Gastroesophageal sphincter (tissue), 4 donors: ENCODE measurements around the gene NHS. TPM values are rescaled to one million over a fixed set of nuclear protein-coding genes. Genes with fewer than 3 reads are reported as not detected.

ENCODE experiments used
- ATAC-seq: fragments of 150-250 bp; one replicate; pipeline ENCODE4 v1.9.1; 2016; ENCODE audit warnings: mild to moderate bottlenecking, moderate library complexity
- H3K27ac ChIP-seq, 4 donors: fragments of 200-600 bp; sonication (generic) in 3 of 4; 1 replicate in 3 of 4; 2 replicates in 1 of 4; pipeline ENCODE4 v1.5.1; 2016 to 2019
- H3K27me3 ChIP-seq: fragments of 200-600 bp; sonication (generic); one replicate; pipeline ENCODE4 v1.5.1; 2019
- H3K36me3 ChIP-seq, 2 donors: fragments of 200-600 bp; sonication (generic); one replicate each; pipeline ENCODE4 v1.5.1; 2019; ENCODE audit warnings: control low read depth in 1 of 2
- H3K4me1 ChIP-seq, 3 donors: fragments of 200-600 bp; sonication (generic); 1 replicate in 2 of 3; 2 replicates in 1 of 3; pipeline ENCODE4 v1.5.1; 2016 to 2019; ENCODE audit warnings: control low read depth in 2 of 3
- H3K4me3 ChIP-seq, 2 donors: fragments of 200-600 bp; sonication (generic); one replicate each; pipeline ENCODE4 v1.5.1; 2019; ENCODE audit warnings: mild to moderate bottlenecking in 1 of 2, moderate library complexity in 1 of 2
- H3K9me3 ChIP-seq, 3 donors: fragments of 200-600 bp; sonication (generic); one replicate each; pipeline ENCODE4 v1.5.1; 2017 to 2019; ENCODE audit warnings: control low read depth in 2 of 3
- CTCF ChIP-seq, 4 experiments: fragments of 200-600 bp in 2 of 4; fragments of 450-650 bp in 2 of 4; sonication (generic) in 1 of 4; IDR thresholded peaks; one replicate each; pipeline ENCODE4 v1.5.1; 2017 to 2019; ENCODE audit warnings: antibody characterized with exemption in 4 of 4, mild to moderate bottlenecking in 2 of 4, moderate library complexity in 2 of 4
- EP300 ChIP-seq: sonication (generic); formaldehyde crosslinking; IDR thresholded peaks from one replicate; pipeline ENCODE4 v1.6.1; 2017; ENCODE audit warnings: antibody characterized with exemption, mild to moderate bottlenecking
- POLR2A ChIP-seq, 2 donors: fragments of 450-650 bp; IDR thresholded peaks; one replicate each; pipeline ENCODE4 v1.6.1; 2017; ENCODE audit warnings: antibody characterized with exemption in 2 of 2, mild to moderate bottlenecking in 2 of 2, moderate library complexity in 1 of 2
- POLR2AphosphoS5 ChIP-seq: sonication (generic); formaldehyde crosslinking; IDR thresholded peaks from one replicate; pipeline ENCODE4 v1.6.1; 2017; ENCODE audit warnings: antibody characterized with exemption
- WGBS, 2 donors: methylation state at CpG; one replicate each; pipeline ENCODE4 v1.1.5; 2018; ENCODE audit warnings: low coverage in 1 of 2; 5-methylcytosine and 5-hydroxymethylcytosine counted together
- total RNA-seq, 4 donors: library from RNA; depleted of rRNA; stranded (reverse); fragments of >200 nt; gene quantifications; one replicate each; pipeline ENCODE4 v1.1.0, GENCODE V29; 2016

NHS gene
- total RNA-seq, 4 donors from 2014 or later, result 4.7 to 12.3 (median 6.6) TPM

- no peaks in the 10 kb centered on the region for H3K9me3 ChIP-seq
- H3K4me1 ChIP-seq, result no peaks in the 10 kb centered on the region
- no peak overlapping the region for H3K27ac ChIP-seq
- H3K36me3 ChIP-seq, result peaks cover 0 to 7% of the 10 kb centered on the region in 2 donors
- no CpG with 5 or more reads among the region's 1 CpG for WGBS, 2 donors
- TF ChIP-seq POLR2A (IDR thresholded peaks at IDR 0.05) (no peak), EP300 (no peak), POLR2AphosphoS5 (no peak), CTCF (IDR thresholded peaks at IDR 0.05) (no peak)
- no peaks in the 10 kb centered on the region for H3K27me3 ChIP-seq
- no peak overlapping the region for H3K4me3 ChIP-seq
- ATAC-seq, result no peak
Observed at GRCh38 chrX:17697191-17697590, 322.2 kb downstream of the NHS start.

GRCh38 chrX:17700976-17701375 is 326.0 kb downstream of the NHS start:
- Histone ChIP-seq H3K4me1 (no peaks in the 10 kb centered on the region), H3K36me3 (no peaks in the 10 kb centered on the region), H3K4me3 (no peak overlapping the region), H3K27ac (no peak overlapping the region), H3K9me3 (no peaks in the 10 kb centered on the region), H3K27me3 (no peaks in the 10 kb centered on the region)
- 50 to 100% methylated on average over 1 of the region's 1 CpG for WGBS, 2 donors
- TF ChIP-seq EP300 (no peak), POLR2AphosphoS5 (no peak), POLR2A (IDR thresholded peaks at IDR 0.05) (no peak), CTCF (IDR thresholded peaks at IDR 0.05) (no peak)
- ATAC-seq, result no peak

- no peak overlapping the region for H3K27ac ChIP-seq
- H3K36me3 ChIP-seq, result no peaks in the 10 kb centered on the region
- H3K27me3 ChIP-seq, result no peaks in the 10 kb centered on the region
- no peak for ATAC-seq
- 50 to 79% methylated on average over 1 to 2 of the region's 2 CpGs for WGBS, 2 donors
- no peaks in the 10 kb centered on the region for H3K9me3 ChIP-seq
- TF ChIP-seq EP300, result no peak
- TF ChIP-seq POLR2AphosphoS5, result no peak
- no peak for TF ChIP-seq CTCF (IDR thresholded peaks at IDR 0.05)
- TF ChIP-seq POLR2A (IDR thresholded peaks at IDR 0.05), result no peak
- no peak overlapping the region for H3K4me3 ChIP-seq
- H3K4me1 ChIP-seq, result no peaks in the 10 kb centered on the region
Observed at GRCh38 chrX:17703201-17703600, 328.2 kb downstream of the NHS start.

GRCh38 chrX:17705211-17705610 is 330.2 kb downstream of the NHS start:
- Histone ChIP-seq H3K4me3 (no peak overlapping the region), H3K9me3 (no peaks in the 10 kb centered on the region), H3K27me3 (no peaks in the 10 kb centered on the region), H3K4me1 (no peaks in the 10 kb centered on the region), H3K27ac (no peak overlapping the region), H3K36me3 (no peaks in the 10 kb centered on the region)
- ATAC-seq, result no peak
- no peak for TF ChIP-seq CTCF (IDR thresholded peaks at IDR 0.05)
- TF ChIP-seq EP300, result no peak
- TF ChIP-seq POLR2A (IDR thresholded peaks at IDR 0.05), result no peak
- TF ChIP-seq POLR2AphosphoS5, result no peak
- 85 to 100% methylated on average over 1 to 2 of the region's 2 CpGs for WGBS, 2 donors

- ATAC-seq, result no peak
- H3K9me3 ChIP-seq, result no peaks in the 10 kb centered on the region
- TF ChIP-seq POLR2AphosphoS5, result no peak
- TF ChIP-seq POLR2A (IDR thresholded peaks at IDR 0.05), result no peak
- no peak for TF ChIP-seq CTCF (IDR thresholded peaks at IDR 0.05)
- no peaks in the 10 kb centered on the region for H3K36me3 ChIP-seq
- H3K4me3 ChIP-seq, result no peak overlapping the region
- H3K27ac ChIP-seq, result no peak overlapping the region
- H3K4me1 ChIP-seq, result no peaks in the 10 kb centered on the region
- WGBS, 2 donors, result 100% methylated on average over 1 to 3 of the region's 4 CpGs
- H3K27me3 ChIP-seq, result no peaks in the 10 kb centered on the region
Observed at GRCh38 chrX:17706676-17707075, 331.7 kb downstream of the NHS start.
